ENCODE results near the gene KCNK4. TPM values are rescaled to one million over a fixed set of nuclear protein-coding genes. Genes with fewer than 3 reads are reported as not detected.

The KCNK4 gene
- polyA plus RNA-seq, 1 donor = 0.09 TPM

DNA sequence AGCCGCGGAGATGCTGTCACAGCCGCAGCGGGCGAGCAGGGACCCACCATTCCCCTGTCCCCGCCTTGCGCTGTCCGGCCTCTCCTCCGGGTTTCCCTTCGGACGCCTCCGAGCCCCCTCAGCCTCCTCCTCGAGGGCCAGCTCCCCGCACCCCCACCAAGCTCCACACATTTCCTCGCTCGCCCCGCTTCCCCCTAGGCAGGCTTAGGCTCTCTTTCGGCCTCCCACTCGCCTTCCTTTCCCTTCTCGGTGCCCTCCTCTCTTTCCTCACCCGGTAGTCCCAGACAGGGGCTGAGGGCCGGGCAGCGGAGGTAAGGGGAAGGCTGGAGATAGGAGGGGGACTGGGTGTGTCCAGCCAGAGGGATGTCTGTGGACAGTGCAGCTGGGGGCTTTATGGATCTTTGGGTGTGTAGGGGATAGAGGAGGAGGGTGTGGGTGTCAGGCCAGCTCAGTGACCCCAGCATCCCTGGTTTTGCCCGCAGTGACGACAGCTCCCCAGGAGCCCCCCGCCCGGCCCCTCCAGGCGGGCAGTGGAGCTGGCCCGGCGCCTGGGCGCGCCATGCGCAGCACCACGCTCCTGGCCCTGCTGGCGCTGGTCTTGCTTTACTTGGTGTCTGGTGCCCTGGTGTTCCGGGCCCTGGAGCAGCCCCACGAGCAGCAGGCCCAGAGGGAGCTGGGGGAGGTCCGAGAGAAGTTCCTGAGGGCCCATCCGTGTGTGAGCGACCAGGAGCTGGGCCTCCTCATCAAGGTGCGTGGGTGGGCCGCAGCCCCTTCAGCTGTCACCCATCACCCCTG lies 1.6 kb downstream of the KCNK4 start:
- Histone ChIP-seq H3K27me3 (ENCODE audit: control insufficient read depth, insufficient read depth, low read length) (peaks cover 78% of the 10 kb centered on the region), H3K4me1 (ENCODE audit: control insufficient read depth, insufficient read depth, low read length) (peaks cover 3% of the 10 kb centered on the region), H3K36me3 (ENCODE audit: control insufficient read depth, insufficient read depth, low read length) (no peaks in the 10 kb centered on the region), H3K9me3 (ENCODE audit: control insufficient read depth, low read depth, low read length) (no peaks in the 10 kb centered on the region), H3K4me3 (ENCODE audit: low read length) (no peak overlapping the region), H3K27ac (ENCODE audit: low read length) (no peak overlapping the region)
- no CpG with 5 or more reads among the region's 42 CpGs for WGBS (ENCODE audit: insufficient coverage, low lambda C conversion rate)
- DNase-seq = no peak

DNA sequence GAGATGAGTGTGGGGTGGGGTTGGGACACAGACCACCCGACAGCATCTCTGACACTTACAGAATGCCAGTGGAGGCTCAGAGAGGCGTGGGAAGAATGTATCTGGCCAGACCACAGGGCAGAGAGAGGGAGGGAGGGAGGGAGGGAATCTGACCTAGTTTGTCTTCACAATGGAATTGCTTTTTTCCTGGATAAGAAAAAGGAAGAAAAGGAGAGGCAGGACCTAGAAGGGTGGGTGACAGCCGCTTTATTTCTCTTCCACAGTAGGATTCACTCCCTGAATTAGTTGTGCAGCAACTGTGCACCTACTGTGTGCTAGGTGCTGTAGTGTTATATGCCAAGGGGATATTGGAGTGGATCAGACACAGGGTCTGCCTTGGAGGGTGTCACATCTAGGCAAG lies 3.7 kb downstream of the KCNK4 start:
- peaks cover 7% of the 10 kb centered on the region for H3K4me1 ChIP-seq (ENCODE audit: control insufficient read depth, insufficient read depth, low read length)
- no peak overlapping the region for H3K27ac ChIP-seq (ENCODE audit: low read length)
- WGBS (ENCODE audit: insufficient coverage, low lambda C conversion rate) = 40% methylated on average over 1 of the region's 3 CpGs
- no peak overlapping the region for H3K4me3 ChIP-seq (ENCODE audit: low read length)
- peaks cover under 1% of the 10 kb centered on the region for H3K9me3 ChIP-seq (ENCODE audit: control insufficient read depth, low read depth, low read length)
- H3K36me3 ChIP-seq (ENCODE audit: control insufficient read depth, insufficient read depth, low read length) = no peaks in the 10 kb centered on the region
- DNase-seq = no peak
- H3K27me3 ChIP-seq (ENCODE audit: control insufficient read depth, insufficient read depth, low read length) = peaks cover 94% of the 10 kb centered on the region

DNA sequence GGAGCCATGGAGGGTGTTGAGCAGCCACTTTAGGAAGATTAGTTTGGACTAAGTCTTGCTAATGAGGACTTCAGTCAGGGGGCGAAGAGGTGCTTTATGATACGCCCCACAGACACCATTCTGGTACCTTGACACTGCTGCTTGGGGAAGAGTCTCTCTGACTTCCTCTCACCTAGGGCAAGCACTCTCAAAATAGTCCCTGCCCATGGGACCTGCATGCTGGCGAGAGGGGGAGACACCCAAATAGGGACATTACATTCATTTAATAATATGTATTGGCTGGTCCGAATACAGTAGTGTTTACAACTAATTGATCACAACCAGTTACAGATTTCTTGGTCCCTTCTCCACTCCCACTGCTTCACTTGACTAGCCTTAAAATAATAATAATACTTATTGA lies 4.7 kb downstream of the KCNK4 start:
- WGBS (ENCODE audit: insufficient coverage, low lambda C conversion rate) = no CpG with 5 or more reads among the region's 4 CpGs
- Histone ChIP-seq H3K4me3 (ENCODE audit: low read length) (no peak overlapping the region), H3K9me3 (ENCODE audit: control insufficient read depth, low read depth, low read length) (peaks cover 3% of the 10 kb centered on the region), H3K4me1 (ENCODE audit: control insufficient read depth, insufficient read depth, low read length) (peaks cover 17% of the 10 kb centered on the region), H3K36me3 (ENCODE audit: control insufficient read depth, insufficient read depth, low read length) (no peaks in the 10 kb centered on the region), H3K27ac (ENCODE audit: low read length) (no peak overlapping the region), H3K27me3 (ENCODE audit: control insufficient read depth, insufficient read depth, low read length) (peaks cover 94% of the 10 kb centered on the region)
- DNase-seq = no peak

DNA sequence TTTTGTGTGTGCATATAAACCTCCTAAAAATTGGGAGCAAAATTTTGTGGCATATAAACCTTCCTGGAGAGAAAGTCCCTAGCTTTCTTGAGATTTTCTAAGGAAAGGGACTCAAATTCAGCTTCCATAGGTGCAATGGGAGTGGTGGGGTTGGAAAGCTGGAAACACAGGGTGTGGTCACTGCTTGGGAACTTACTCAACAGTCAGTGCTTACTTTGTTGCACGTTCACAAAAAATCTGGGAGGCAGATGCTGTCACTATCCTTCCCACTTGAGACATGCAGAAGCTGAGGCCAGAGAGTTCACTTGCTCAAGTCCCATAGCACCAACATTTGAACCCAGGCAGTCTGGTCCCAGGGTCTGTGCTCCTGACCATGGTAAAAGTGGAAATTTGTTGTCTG lies 5.1 kb downstream of the KCNK4 start:
- Histone ChIP-seq H3K27ac (ENCODE audit: low read length) (no peak overlapping the region), H3K9me3 (ENCODE audit: control insufficient read depth, low read depth, low read length) (peaks cover 3% of the 10 kb centered on the region), H3K4me1 (ENCODE audit: control insufficient read depth, insufficient read depth, low read length) (peaks cover 19% of the 10 kb centered on the region), H3K36me3 (ENCODE audit: control insufficient read depth, insufficient read depth, low read length) (no peaks in the 10 kb centered on the region), H3K4me3 (ENCODE audit: low read length) (no peak overlapping the region), H3K27me3 (ENCODE audit: control insufficient read depth, insufficient read depth, low read length) (peaks cover 94% of the 10 kb centered on the region)
- no CpG with 5 or more reads among the region's 1 CpG for WGBS (ENCODE audit: insufficient coverage, low lambda C conversion rate)
- no peak for DNase-seq

DNA sequence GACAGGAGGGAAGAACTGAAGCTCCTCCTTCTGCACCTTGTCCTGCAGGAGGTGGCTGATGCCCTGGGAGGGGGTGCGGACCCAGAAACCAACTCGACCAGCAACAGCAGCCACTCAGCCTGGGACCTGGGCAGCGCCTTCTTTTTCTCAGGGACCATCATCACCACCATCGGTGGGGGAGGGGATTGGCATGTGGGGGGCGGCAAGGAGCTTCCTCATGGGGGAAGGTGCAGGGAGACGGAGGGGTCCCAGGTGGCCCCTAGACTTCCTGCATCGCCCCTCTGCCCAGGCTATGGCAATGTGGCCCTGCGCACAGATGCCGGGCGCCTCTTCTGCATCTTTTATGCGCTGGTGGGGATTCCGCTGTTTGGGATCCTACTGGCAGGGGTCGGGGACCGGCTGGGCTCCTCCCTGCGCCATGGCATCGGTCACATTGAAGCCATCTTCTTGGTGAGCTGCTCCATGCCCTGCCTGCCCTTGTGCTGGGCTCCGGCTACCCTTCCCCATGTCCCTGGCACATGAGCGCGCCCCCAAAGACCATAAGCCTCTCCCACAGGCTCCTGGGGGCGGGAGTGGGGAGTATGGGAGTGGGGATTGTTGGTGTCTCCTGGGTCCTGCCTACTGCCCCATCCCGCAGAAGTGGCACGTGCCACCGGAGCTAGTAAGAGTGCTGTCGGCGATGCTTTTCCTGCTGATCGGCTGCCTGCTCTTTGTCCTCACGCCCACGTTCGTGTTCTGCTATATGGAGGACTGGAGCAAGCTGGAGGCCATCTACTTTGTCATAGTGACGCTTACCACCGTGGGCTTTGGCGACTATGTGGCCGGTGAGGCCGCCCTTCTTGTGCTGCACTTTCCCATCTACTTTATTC lies 6.0 kb downstream of the KCNK4 start:
- WGBS (ENCODE audit: insufficient coverage, low lambda C conversion rate) = no CpG with 5 or more reads among the region's 34 CpGs
- DNase-seq = no peak
- H3K27me3 ChIP-seq (ENCODE audit: control insufficient read depth, insufficient read depth, low read length) = peaks cover 97% of the 10 kb centered on the region

DNA sequence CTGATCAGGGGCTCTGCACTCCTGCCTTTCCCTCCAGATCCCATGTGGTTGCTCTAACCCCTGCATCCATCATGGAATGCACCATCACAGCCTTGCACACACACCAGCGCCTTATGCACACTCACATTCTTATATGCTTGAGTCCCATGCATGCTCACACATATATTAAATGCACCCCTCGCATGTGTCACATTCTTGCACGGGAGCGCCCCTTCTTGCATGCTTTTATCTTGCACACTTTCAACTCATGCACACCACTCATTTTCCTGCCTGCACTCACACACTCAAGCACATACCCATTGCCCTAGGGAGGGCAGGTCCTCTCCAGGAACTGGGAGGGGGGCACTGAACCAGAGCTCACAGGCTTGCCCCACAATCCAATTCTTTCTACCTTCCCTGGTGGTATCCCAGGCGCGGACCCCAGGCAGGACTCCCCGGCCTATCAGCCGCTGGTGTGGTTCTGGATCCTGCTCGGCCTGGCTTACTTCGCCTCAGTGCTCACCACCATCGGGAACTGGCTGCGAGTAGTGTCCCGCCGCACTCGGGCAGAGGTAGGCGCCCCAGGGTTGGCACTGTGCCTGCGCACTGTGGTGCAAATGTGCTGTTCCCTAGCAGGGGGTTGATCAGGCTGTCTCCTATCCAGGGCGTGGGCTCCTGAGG lies 6.7 kb downstream of the KCNK4 start:
- Histone ChIP-seq H3K9me3 (ENCODE audit: control insufficient read depth, low read depth, low read length) (peaks cover 3% of the 10 kb centered on the region), H3K4me1 (ENCODE audit: control insufficient read depth, insufficient read depth, low read length) (peaks cover 16% of the 10 kb centered on the region), H3K27me3 (ENCODE audit: control insufficient read depth, insufficient read depth, low read length) (peaks cover 89% of the 10 kb centered on the region), H3K27ac (ENCODE audit: low read length) (no peak overlapping the region), H3K36me3 (ENCODE audit: control insufficient read depth, insufficient read depth, low read length) (no peaks in the 10 kb centered on the region), H3K4me3 (ENCODE audit: low read length) (no peak overlapping the region)
- 50% methylated on average over 1 of the region's 18 CpGs for WGBS (ENCODE audit: insufficient coverage, low lambda C conversion rate)
- DNase-seq = no peak

More for the DNA sequence above, 6.0 kb downstream of the KCNK4 start:
- Histone ChIP-seq H3K36me3 (ENCODE audit: control insufficient read depth, insufficient read depth, low read length) (no peaks in the 10 kb centered on the region), H3K9me3 (ENCODE audit: control insufficient read depth, low read depth, low read length) (peaks cover 3% of the 10 kb centered on the region), H3K27ac (ENCODE audit: low read length) (no peak overlapping the region), H3K4me1 (ENCODE audit: control insufficient read depth, insufficient read depth, low read length) (peaks cover 19% of the 10 kb centered on the region), H3K4me3 (ENCODE audit: low read length) (no peak overlapping the region)

DNA sequence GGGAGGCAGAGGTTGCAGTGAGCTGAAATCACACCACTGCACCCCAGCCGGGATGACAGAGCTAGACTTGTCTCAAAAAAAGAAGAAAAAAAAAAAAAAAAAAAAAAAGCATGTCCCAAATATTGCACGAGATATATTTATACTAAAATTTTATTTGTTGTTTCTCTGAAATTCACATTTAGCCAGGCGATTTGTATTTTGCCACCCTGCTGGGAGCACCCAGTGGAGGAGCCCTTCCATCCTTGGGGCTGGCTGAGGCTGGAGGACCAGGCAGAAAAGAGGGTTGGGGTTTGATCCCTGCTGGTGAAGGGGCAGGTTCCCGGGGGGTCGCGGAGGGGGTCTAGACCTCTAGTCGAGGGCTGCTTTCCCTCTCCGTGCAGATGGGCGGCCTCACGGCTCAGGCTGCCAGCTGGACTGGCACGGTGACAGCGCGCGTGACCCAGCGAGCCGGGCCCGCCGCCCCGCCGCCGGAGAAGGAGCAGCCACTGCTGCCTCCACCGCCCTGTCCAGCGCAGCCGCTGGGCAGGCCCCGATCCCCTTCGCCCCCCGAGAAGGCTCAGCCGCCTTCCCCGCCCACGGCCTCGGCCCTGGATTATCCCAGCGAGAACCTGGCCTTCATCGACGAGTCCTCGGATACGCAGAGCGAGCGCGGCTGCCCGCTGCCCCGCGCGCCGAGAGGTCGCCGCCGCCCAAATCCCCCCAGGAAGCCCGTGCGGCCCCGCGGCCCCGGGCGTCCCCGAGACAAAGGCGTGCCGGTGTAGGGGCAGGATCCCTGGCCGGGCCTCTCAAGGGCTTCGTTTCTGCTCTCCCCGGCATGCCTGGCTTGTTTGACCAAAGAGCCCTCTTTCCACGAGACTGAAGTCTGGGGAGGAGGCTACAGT lies 8.1 kb downstream of the KCNK4 start:
- Histone ChIP-seq H3K4me3 (ENCODE audit: low read length) (no peak overlapping the region), H3K27me3 (ENCODE audit: control insufficient read depth, insufficient read depth, low read length) (peaks cover 78% of the 10 kb centered on the region), H3K9me3 (ENCODE audit: control insufficient read depth, low read depth, low read length) (peaks cover 3% of the 10 kb centered on the region), H3K27ac (ENCODE audit: low read length) (no peak overlapping the region), H3K4me1 (ENCODE audit: control insufficient read depth, insufficient read depth, low read length) (peaks cover 22% of the 10 kb centered on the region), H3K36me3 (ENCODE audit: control insufficient read depth, insufficient read depth, low read length) (no peaks in the 10 kb centered on the region)
- no CpG with 5 or more reads among the region's 60 CpGs for WGBS (ENCODE audit: insufficient coverage, low lambda C conversion rate)
- peak in 1 of 2 donors; percentile 43 for DNase-seq

DNA sequence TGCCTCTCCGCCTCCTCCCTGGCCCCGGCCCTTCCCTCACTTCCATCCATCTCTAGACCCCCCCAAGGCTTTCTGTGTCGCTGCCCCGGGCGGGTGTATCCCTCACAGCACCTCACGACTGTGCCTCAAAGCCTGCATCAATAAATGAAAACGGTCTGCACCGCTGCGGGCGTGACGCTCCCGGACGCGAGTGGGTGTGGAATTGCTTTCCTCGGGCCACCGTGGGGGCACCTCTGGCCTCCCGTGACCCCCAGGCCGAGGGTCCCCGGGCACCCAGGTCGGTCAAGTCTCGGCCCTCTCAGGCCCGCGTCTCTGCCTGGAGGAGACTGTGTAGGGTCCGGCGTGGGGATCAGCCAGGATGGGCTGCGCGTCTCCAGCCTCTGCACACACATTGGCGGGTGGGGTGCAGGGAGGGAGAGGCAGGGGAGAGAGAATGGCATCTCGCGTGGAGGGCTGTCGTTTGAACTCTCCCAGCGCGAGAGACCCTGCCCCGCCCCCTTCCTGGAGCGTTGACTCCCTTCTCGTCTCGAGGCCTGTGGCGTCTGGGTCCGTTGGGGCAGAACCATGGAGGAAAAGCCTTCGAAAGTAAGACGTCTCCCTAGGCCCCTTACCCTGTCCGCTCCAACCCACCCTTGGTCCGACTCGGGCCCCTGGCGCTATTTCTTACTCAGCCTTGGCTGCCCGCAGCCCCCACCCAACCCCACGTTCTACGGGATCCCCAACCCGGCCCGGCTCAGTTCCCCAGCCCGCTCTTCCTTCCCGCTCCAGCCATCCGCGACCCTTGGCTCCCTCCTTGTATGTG lies 8.9 kb downstream of the KCNK4 start, which contains the start of gene CATSPERZ:
CATSPERZ (plus strand) TSS at position 512 of the 802 bp plus-strand sequence; CDS start at position 565, 53 bp downstream.
- H3K36me3 ChIP-seq (ENCODE audit: control insufficient read depth, insufficient read depth, low read length) = no peaks in the 10 kb centered on the region
- H3K27me3 ChIP-seq (ENCODE audit: control insufficient read depth, insufficient read depth, low read length) = peaks cover 69% of the 10 kb centered on the region
- no CpG with 5 or more reads among the region's 54 CpGs for WGBS (ENCODE audit: insufficient coverage, low lambda C conversion rate)
- DNase-seq = no peak
- H3K4me3 ChIP-seq (ENCODE audit: low read length) = peak within 1 kb of the TSS; percentile 20
- H3K27ac ChIP-seq (ENCODE audit: low read length) = no peak within 1 kb of the TSS
- H3K9me3 ChIP-seq (ENCODE audit: control insufficient read depth, low read depth, low read length) = peaks cover 3% of the 10 kb centered on the region
- peaks cover 27% of the 10 kb centered on the region for H3K4me1 ChIP-seq (ENCODE audit: control insufficient read depth, insufficient read depth, low read length)

All from large intestine (tissue), 3 donors.